GM13977 (cell line): ENCODE results near the gene GAPVD1.
"Not testable (repeated sequence)": the region's sequence is repeated elsewhere in the genome, so short reads cannot be mapped to it uniquely, and the experiment has no call there.

Experiments
- DNase-seq: peaks from one replicate; pipeline ENCODE4 v3.0.0; 2012; ENCODE audit warnings: low spot score
- CTCF ChIP-seq: IDR thresholded peaks from 2 replicates; pipeline ENCODE4 v1.5.1; 2012; ENCODE audit warnings: mild to moderate bottlenecking, control low read depth; ENCODE audit not compliant: insufficient read depth; ENCODE audit errors: extremely low read depth, missing control alignments
- in situ Hi-C: fragments of 300-500 bp; cut with MboI; formaldehyde crosslinking; loops from one replicate; pipeline ENCODE4 v1.12.0; 2022; ENCODE audit warnings: low sequenced_read_pairs, low pct_unique_long_range_greater_than_20kb, mixed read lengths, inconsistent platforms; ENCODE audit not compliant: unreplicated experiment

Gene GAPVD1

GRCh38 chr9:125293134-125293533 lies 31.5 kb downstream of the GAPVD1 start:
- no peak for DNase-seq
- in situ Hi-C loops, result no loop called here
- no peak for TF ChIP-seq CTCF

GRCh38 chr9:125295657-125296056 lies 34.0 kb downstream of the GAPVD1 start:
- in situ Hi-C loops, result no loop called here
- no peak for DNase-seq
- no peak for TF ChIP-seq CTCF

- no peak for DNase-seq
Measured at GRCh38 chr9:125296843-125297372, 35.3 kb downstream of the GAPVD1 start.

GRCh38 chr9:125297917-125298316 lies 36.3 kb downstream of the GAPVD1 start:
- DNase-seq, result no peak
- TF ChIP-seq CTCF, result no peak
- in situ Hi-C loops, result no loop called here

More at GRCh38 chr9:125296843-125297372, 35.3 kb downstream of the GAPVD1 start:
- no peak for TF ChIP-seq CTCF
- in situ Hi-C loops, result no loop called here

GRCh38 chr9:125302241-125302640 lies 40.6 kb downstream of the GAPVD1 start:
- in situ Hi-C loops, result no loop called here
- DNase-seq, result no peak
- no peak for TF ChIP-seq CTCF

- DNase-seq, result no peak
- in situ Hi-C loops, result no loop called here
- no peak for TF ChIP-seq CTCF
Measured at GRCh38 chr9:125304273-125304672, 42.6 kb downstream of the GAPVD1 start.

- DNase-seq, result no peak
- in situ Hi-C loops, result no loop called here
- TF ChIP-seq CTCF, result no peak
Measured at GRCh38 chr9:125312411-125312810, 50.8 kb downstream of the GAPVD1 start.

- in situ Hi-C loops, DNase-seq: not testable (repeated sequence)
Measured at GRCh38 chr9:125316359-125316758, 54.7 kb downstream of the GAPVD1 start.
